ENCODE measurements around the gene MYO5B. TPM values are rescaled to one million over a fixed set of nuclear protein-coding genes. Genes with fewer than 3 reads are reported as not detected.

The MYO5B gene
- polyA plus RNA-seq, 1 donor (not counting 4 experiments of a cell fraction or from before 2014, with no cell fraction given): 6.8 TPM

DNA sequence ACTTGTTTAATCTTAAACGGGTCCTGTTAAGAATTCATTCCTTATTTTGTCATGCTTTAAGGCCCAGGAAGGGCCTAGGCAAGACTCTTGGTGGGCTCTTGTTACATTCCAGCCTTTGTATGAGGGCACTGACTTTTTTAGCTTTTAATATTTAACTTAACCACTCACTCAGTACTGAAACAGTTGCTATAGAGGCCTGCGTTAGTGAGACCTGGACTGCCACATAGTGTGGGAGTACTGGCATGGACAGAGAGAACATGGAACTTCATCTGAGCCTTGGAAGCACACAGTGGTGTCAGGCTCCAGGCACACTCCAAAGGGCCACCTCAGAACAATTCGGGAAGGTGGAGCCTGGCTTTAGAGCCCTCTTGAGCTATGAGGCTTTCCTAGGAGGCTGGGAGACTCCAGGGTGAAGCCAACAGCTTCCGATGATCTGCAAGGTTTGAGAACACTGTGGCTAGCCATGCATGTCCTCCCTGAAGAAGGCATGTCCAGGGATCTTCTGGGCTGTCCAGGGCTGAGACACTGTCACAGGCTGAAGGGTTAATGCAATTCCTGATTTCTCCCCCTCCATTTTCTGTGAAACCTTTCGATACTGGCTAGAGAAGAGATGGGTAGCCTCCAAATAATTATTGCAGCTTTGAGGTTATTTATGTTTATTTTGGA lies 226.2 kb downstream of the MYO5B start:
- H3K36me3 ChIP-seq (ENCODE audit: control insufficient read depth in 2 of 2, extremely low read depth in 1 of 2, insufficient read depth in 2 of 2, low read length in 2 of 2): no peaks in the 10 kb centered on the region
- FAIRE-seq (no peak), DNase-seq (ENCODE audit: low read depth, low spot score) (no peak)
- no peaks in the 10 kb centered on the region for H3K9me3 ChIP-seq (ENCODE audit: control insufficient read depth, low read depth, low read length)
- no peaks in the 10 kb centered on the region for H3K9me1 ChIP-seq (ENCODE audit: control insufficient read depth, extremely low read depth, insufficient read depth, low read length)
- no peaks in the 10 kb centered on the region for H3K79me2 ChIP-seq (ENCODE audit: control insufficient read depth, insufficient read depth, low read length)
- no peaks in the 10 kb centered on the region for H4K20me1 ChIP-seq (ENCODE audit: control insufficient read depth, extremely low read depth, insufficient read depth, low read length)
- no peaks in the 10 kb centered on the region for H3K4me1 ChIP-seq (ENCODE audit: control insufficient read depth, extremely low read depth, insufficient read depth, low read length)
- H3K27ac ChIP-seq (ENCODE audit: control insufficient read depth, insufficient read depth, low read length): no peak overlapping the region
- H2AFZ ChIP-seq (ENCODE audit: control insufficient read depth, low read length): no peak overlapping the region
- dilution Hi-C loops (cut with MboI; ENCODE audit: extremely low pct_ligation_motif_present, low sequenced_read_pairs): no loop called here
- H3K4me2 ChIP-seq (ENCODE audit: control insufficient read depth, extremely low read depth, insufficient read depth, low read depth, low read length): no peak overlapping the region
- H3K4me3 ChIP-seq (ENCODE audit: control insufficient read depth in 2 of 3, extremely low read depth in 1 of 3, insufficient read depth in 2 of 3, low read depth in 1 of 3, low read length in 3 of 3): no peak overlapping the region
- peaks cover 4% of the 10 kb centered on the region for H3K27me3 ChIP-seq (ENCODE audit: control insufficient read depth, extremely low read depth, insufficient read depth, low read length)
- no peak for TF ChIP-seq EZH2 (IDR thresholded peaks at IDR 0.05; ENCODE audit: low read length)
- TF ChIP-seq, protein P1, sequence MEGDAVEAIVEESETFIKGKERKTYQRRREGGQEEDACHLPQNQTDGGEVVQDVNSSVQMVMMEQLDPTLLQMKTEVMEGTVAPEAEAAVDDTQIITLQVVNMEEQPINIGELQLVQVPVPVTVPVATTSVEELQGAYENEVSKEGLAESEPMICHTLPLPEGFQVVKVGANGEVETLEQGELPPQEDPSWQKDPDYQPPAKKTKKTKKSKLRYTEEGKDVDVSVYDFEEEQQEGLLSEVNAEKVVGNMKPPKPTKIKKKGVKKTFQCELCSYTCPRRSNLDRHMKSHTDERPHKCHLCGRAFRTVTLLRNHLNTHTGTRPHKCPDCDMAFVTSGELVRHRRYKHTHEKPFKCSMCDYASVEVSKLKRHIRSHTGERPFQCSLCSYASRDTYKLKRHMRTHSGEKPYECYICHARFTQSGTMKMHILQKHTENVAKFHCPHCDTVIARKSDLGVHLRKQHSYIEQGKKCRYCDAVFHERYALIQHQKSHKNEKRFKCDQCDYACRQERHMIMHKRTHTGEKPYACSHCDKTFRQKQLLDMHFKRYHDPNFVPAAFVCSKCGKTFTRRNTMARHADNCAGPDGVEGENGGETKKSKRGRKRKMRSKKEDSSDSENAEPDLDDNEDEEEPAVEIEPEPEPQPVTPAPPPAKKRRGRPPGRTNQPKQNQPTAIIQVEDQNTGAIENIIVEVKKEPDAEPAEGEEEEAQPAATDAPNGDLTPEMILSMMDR (optimal IDR thresholded peaks at IDR 0.05 in 1 of 3, IDR thresholded peaks at IDR 0.05 in 1 of 3, conservative IDR thresholded peaks at IDR 0.05 in 1 of 3; ENCODE audit: extremely low read depth in 1 of 3, insufficient read depth in 2 of 3, low read length in 3 of 3): no peak
- no peak overlapping the region for H3K9ac ChIP-seq (ENCODE audit: control insufficient read depth, extremely low read depth, insufficient read depth, low read length)

DNA sequence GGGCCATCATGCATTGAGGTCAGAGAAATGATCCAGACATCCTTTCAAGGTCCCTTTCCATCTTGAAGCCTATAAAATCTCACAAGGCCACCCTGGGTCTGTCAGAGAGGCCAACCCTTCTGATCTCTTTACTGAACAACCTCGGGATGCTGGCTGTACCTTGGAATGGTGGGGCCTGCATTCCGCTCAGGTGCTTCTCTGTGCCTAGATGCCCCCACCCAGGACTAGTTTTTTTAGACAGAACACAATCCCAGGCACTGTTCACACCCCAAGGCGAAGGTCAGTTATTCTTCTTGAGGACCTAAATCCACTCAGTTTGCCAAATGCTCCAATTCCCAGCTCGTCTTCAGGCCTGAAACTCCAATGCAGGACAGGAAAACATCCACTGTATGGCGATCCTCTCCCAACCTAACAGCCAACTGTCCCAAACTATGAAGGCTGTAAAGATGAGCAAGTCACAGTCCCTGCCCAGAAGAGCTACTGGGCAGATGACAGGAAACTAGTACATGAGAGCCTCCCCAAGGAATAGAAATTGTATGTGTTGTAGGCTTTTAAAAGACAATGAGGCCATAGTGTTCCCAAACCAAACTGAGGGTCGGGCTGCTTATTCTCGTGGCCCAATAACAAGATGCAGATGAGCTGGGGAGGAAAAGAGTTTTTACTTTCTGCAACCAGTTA lies 227.2 kb downstream of the MYO5B start:
- no peak for FAIRE-seq
- dilution Hi-C loops (cut with MboI; ENCODE audit: extremely low pct_ligation_motif_present, low sequenced_read_pairs): no loop called here

More for the DNA sequence above, 227.2 kb downstream of the MYO5B start:
- Histone ChIP-seq H2AFZ (ENCODE audit: control insufficient read depth, low read length) (no peak overlapping the region), H3K4me2 (ENCODE audit: control insufficient read depth, extremely low read depth, insufficient read depth, low read depth, low read length) (no peak overlapping the region), H3K27ac (ENCODE audit: control insufficient read depth, insufficient read depth, low read length) (no peak overlapping the region), H3K27me3 (ENCODE audit: control insufficient read depth, extremely low read depth, insufficient read depth, low read length) (peaks cover 5% of the 10 kb centered on the region), H3K4me3 (ENCODE audit: control insufficient read depth in 2 of 3, extremely low read depth in 1 of 3, insufficient read depth in 2 of 3, low read depth in 1 of 3, low read length in 3 of 3) (no peak overlapping the region), H3K9ac (ENCODE audit: control insufficient read depth, extremely low read depth, insufficient read depth, low read length) (no peak overlapping the region), H3K79me2 (ENCODE audit: control insufficient read depth, insufficient read depth, low read length) (no peaks in the 10 kb centered on the region), H3K9me3 (ENCODE audit: control insufficient read depth, low read depth, low read length) (no peaks in the 10 kb centered on the region), H3K9me1 (ENCODE audit: control insufficient read depth, extremely low read depth, insufficient read depth, low read length) (no peaks in the 10 kb centered on the region), H4K20me1 (ENCODE audit: control insufficient read depth, extremely low read depth, insufficient read depth, low read length) (no peaks in the 10 kb centered on the region), H3K36me3 (ENCODE audit: control insufficient read depth in 2 of 2, extremely low read depth in 1 of 2, insufficient read depth in 2 of 2, low read length in 2 of 2) (no peaks in the 10 kb centered on the region), H3K4me1 (ENCODE audit: control insufficient read depth, extremely low read depth, insufficient read depth, low read length) (no peaks in the 10 kb centered on the region)
- TF ChIP-seq, protein P1 (optimal IDR thresholded peaks at IDR 0.05 in 1 of 3, IDR thresholded peaks at IDR 0.05 in 1 of 3, conservative IDR thresholded peaks at IDR 0.05 in 1 of 3; ENCODE audit: extremely low read depth in 1 of 3, insufficient read depth in 2 of 3, low read length in 3 of 3): no peak
- no peak for TF ChIP-seq EZH2 (IDR thresholded peaks at IDR 0.05; ENCODE audit: low read length)
- DNase-seq (ENCODE audit: low read depth, low spot score): no peak

Data from keratinocyte (primary cell).